GM18508 (cell line): ENCODE data around the gene FRZB.

Experiments
- ATAC-seq: cut with Tn5 transposase; IDR thresholded peaks from one replicate; pipeline ENCODE4 v1.9.1; 2021; ENCODE audit warnings: moderate number of reproducible peaks; ENCODE audit not compliant: insufficient read depth, unreplicated experiment

Gene FRZB

GRCh38 chr2:182852801-182853200 lies 13.6 kb downstream of the FRZB start:
- ATAC-seq, result no peak

GRCh38 chr2:182852090-182852489 lies 14.3 kb downstream of the FRZB start:
- no peak for ATAC-seq

GRCh38 chr2:182845794-182846417 lies 20.5 kb downstream of the FRZB start:
- ATAC-seq, result no peak

GRCh38 chr2:182836451-182836850 lies 30.0 kb downstream of the FRZB start:
- no peak for ATAC-seq

GRCh38 chr2:182834293-182834692 lies 32.1 kb downstream of the FRZB start:
- ATAC-seq, result no peak

GRCh38 chr2:182833084-182833854 lies 33.2 kb downstream of the FRZB start:
- ATAC-seq, result no peak

- ATAC-seq, result no peak
Observed at GRCh38 chr2:182831921-182832320, 34.5 kb downstream of the FRZB start.

- no peak for ATAC-seq
Observed at GRCh38 chr2:182831101-182831500, 35.3 kb downstream of the FRZB start.

GRCh38 chr2:182827182-182827879 lies 39.1 kb downstream of the FRZB start:
- no peak for ATAC-seq

GRCh38 chr2:182826496-182826895 lies 39.9 kb downstream of the FRZB start:
- no peak for ATAC-seq

- ATAC-seq, result no peak
Observed at GRCh38 chr2:182826064-182826463, 40.4 kb downstream of the FRZB start.

GRCh38 chr2:182824767-182825158 lies 41.7 kb downstream of the FRZB start:
- no peak for ATAC-seq

GRCh38 chr2:182824056-182824766 lies 42.2 kb downstream of the FRZB start:
- ATAC-seq, result no peak

GRCh38 chr2:182822733-182823132 lies 43.7 kb downstream of the FRZB start:
- no peak for ATAC-seq

GRCh38 chr2:182821182-182821581 lies 45.3 kb downstream of the FRZB start:
- ATAC-seq, result no peak

GRCh38 chr2:182819412-182819811 lies 47.0 kb downstream of the FRZB start:
- ATAC-seq, result no peak

- no peak for ATAC-seq
Observed at GRCh38 chr2:182818925-182819324, 47.5 kb downstream of the FRZB start.

- ATAC-seq, result no peak
Observed at GRCh38 chr2:182818501-182818900, 47.9 kb downstream of the FRZB start.

GRCh38 chr2:182817558-182817957 lies 48.9 kb downstream of the FRZB start:
- no peak for ATAC-seq

GRCh38 chr2:182816866-182817265 lies 49.6 kb downstream of the FRZB start:
- ATAC-seq, result no peak

- no peak for ATAC-seq
Observed at GRCh38 chr2:182814804-182815203, 51.6 kb downstream of the FRZB start.
